ENCODE data around the gene FILIP1.

FILIP1 gene

GRCh38 chr6:75493400-75494064 is at the start of gene FILIP1:
TSS of gene FILIP1 (minus strand) at chr6:75493800. CDS start at chr6:75414972, 78,828 bp downstream.
- DNase-seq (ENCODE audit: low read depth): peak; percentile 19

DNA sequence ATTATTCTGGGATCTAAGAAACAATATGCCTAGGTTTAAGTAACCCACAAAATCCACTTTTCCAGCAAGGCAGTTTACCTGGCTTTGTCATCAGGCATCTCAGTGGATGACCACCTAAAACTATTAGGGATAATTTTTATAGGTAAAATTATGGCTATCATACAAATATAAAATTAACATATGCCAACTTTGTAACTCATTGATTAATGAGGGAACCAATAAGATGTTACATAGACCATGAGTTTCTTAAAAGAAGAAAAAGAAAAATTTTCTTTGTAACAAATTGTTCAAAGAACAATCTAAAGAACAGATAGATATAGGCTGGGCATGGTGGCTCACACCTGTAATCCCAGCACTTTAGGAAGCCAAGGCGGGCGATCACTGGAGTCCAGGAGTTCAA is 49.7 kb upstream of the FILIP1 start:
- no peak for DNase-seq (ENCODE audit: low read depth)

GRCh38 chr6:75539136-75539535 is 45.5 kb upstream of the FILIP1 start:
- no peak for DNase-seq (ENCODE audit: low read depth)

- DNase-seq (ENCODE audit: low read depth): peak; percentile 66
Measured at GRCh38 chr6:75532521-75532920, 38.9 kb upstream of the FILIP1 start.

- no peak for DNase-seq (ENCODE audit: low read depth)
Measured at GRCh38 chr6:75531174-75531573, 37.6 kb upstream of the FILIP1 start.

DNA sequence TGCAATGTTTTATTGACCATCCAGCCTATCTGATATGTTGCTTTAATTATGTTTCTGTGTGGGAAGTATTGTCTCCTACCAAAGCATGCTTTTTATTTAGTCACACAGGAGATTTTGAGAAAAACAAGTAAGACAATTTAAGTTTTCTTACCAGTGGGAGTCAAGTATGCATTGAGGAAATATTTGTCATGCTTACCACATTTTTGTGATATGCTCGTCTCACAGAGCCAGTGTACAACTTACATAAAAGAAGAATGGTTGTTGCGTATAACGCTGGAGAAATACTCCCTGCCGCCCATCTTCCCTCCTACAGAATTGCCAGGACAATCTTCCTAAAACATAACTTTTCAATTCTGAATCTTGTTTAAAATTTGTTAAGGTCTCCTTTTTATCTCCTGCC is 37.1 kb upstream of the FILIP1 start:
- DNase-seq (ENCODE audit: low read depth): peak; percentile 38

GRCh38 chr6:75528423-75528822 is 34.8 kb upstream of the FILIP1 start:
- DNase-seq (ENCODE audit: low read depth): peak; percentile 36

DNA sequence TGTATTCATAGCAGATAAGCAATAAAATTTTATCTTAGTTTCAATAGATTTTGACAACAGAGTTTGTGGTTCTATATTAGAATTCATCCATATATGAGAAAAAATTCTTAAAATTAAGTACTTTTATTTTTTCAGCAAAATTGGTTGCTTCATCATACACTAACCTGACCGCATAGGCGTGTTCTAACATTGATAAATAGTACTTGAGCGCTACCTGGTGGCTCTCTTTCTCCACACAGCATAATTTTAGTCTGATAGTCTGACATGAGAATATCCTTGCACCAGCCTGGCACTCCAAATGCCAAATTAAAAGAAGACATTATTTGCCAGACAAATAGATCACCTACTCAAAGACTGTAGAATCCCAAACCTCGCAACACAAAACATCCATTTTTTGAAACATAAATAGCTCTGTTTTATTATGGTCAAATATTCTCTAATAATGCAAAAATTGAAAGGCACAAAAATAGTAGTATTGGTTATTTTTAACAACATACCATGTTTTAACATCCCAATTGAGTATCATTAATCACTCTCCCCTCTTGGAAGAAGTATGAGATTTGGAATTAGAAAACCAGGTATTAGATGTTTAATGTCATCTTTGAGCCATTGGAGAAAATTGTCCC is 33.0 kb upstream of the FILIP1 start:
- peak; percentile 77 for DNase-seq (ENCODE audit: low read depth)

DNA sequence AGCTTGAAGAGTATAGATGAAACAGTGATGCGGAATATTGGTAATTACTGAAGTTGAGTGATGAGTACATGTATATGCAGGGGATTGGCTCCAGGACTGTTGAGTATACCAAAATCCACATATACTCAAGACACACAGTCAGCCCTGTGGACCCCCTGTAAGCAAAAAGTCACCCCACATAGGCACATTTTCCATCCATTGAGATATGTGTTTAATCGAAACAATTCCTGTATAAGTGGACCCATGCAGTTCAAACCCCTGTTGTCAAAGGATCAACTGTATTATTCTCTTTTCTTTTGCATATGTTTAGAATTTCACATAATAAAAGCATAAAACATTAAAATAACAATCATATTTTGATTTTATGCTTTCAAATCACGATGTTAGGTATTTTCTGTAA is 32.1 kb upstream of the FILIP1 start:
- DNase-seq (ENCODE audit: low read depth): no peak

DNA sequence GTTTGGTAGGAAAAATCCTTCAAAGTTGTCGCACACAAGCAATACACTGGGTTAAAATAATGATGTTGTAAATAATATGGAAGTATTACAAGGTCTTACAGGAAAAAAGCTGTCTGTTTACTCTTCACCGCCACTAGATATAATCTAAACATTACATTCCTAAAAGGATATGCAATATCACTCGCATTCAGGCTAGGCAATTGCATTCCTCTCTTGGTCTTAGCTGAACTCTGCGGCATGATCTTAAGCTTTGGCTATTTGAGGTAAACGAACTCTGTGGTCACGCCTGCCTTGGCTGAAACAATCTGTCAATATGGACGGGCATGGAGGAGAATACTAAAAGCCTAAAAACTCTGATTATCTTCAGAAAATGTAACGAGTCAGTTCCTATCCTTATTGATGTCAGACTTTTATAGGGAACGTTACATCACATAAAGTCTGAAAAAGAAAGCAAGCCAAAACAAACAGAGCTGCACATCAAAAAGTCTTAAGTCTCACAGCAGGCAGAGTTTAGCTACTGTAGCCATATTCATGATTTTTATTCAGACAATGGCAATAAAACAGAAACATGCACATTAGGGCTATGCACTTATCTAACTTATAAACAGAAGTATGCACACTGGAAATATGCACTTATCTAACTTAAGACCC is 30.8 kb upstream of the FILIP1 start:
- DNase-seq (ENCODE audit: low read depth): peak; percentile 94

DNA sequence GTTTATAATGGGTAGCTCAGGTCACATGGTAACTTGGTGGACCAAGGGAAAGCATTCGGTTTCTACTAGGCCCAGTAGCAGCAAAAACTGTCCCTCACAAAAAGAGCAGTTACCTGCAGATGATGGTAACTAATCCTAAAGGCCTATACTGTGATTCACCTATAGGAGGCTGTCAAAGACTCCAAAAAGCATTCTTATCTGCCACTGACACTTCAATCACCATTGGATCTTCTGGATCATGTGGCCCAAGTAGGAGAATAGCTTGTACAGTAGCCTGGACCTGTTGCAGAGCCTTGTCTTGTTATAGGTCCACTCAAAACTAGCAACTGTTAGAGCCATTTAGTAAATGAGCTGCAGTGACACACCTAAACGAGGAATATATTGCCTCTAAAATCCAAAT is 23.2 kb upstream of the FILIP1 start:
- DNase-seq (ENCODE audit: low read depth): no peak

DNA sequence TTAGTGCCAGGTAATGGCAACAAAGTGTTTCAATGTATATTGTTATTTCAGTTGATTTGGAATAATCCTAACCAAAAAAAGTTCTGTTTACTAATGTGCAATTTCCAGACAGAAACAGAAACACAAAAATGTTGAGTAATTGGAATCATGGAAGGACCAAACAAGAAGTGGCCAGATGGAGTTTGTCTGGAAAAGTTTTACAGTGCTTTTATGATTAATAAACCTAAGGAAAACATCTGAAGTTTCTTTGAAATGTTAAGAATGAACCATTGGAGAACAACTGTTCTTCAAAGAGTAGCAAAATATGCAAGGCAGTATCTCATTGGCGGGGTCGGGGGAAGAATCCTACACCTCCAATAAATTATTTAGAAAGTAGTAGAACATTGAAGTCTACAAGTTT is 19.0 kb upstream of the FILIP1 start:
- no peak for DNase-seq (ENCODE audit: low read depth)

DNA sequence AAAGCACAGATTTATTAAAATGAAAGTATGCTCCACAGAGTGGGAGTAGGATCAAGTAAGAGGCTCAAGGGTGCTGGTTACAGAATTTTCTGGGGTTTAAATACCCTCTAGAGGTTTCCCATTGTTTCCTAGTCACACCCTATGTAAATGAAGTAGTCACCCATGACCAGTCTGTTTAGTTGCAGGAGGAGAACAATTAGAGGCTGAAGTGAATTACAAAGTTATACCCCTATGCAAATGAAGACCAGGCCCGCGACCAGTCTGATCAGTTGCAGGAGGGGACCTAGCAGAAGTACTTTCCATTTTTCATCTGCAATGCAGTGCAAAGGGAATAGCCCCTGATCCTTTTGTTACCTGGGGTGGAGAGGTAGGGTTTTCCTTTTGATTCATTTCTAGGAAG is 11.8 kb upstream of the FILIP1 start:
- DNase-seq (ENCODE audit: low read depth): no peak

GRCh38 chr6:75504465-75505222 is 11.0 kb upstream of the FILIP1 start:
- DNase-seq (ENCODE audit: low read depth): peak; percentile 49

GRCh38 chr6:75503291-75503690 is 9.7 kb upstream of the FILIP1 start:
- DNase-seq (ENCODE audit: low read depth): peak; percentile 42

DNA sequence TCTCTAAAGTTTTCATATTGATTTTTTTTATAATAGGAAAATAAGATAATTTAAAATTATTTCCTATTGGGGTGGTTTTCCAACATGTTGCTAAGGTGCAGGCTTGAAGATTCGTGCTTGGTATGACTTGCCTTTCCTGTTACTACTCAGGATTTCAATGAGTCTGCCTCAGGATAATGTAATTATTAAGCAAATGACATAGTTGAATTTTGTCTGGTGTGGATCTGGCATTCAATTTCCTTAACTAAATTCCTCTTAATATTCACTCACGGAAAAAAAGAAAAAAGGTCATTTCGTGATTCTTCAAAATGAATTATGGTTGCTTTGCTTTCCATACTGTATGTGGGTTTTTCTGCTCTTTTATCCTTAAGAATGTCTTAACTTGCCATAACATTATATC is 9.3 kb upstream of the FILIP1 start:
- no peak for DNase-seq (ENCODE audit: low read depth)

DNA sequence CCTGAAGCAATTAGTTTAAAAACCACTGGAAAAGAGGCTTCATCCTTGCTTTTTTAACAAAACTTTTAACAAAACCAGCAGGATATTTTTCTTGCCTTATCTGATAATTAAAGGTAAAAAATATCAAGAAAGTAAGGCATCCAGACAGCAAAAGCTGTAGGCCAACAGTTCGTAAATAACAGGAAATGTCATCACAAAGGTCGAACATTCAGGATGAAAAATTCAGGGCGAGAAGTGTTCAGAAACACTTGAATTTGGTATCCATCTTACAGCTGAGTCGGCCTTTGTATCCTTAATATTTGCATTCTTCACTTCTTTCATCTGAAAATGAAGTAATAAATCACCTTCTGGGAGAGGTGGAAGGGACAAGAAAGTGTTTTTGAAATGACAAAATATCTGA is 8.2 kb upstream of the FILIP1 start:
- no peak for DNase-seq (ENCODE audit: low read depth)

DNA sequence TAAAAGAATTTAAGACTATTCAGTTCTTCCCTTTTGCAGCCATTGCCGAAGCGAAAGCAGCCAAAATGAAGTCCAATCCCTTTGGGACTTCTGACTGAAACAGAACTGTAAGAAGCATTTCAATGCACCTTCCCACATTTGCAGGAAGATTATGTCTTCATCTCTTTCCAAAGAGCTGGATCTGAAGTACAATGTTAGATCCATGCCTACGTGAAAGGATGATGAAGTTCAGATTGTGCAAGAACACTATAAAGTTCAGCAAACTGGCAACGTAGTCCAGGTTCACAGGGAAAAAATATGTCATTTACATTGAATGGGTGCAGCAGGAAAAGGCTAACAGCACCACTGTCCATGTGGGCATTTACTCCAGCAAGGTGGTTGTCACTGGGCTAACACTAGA is 6.0 kb upstream of the FILIP1 start:
- DNase-seq (ENCODE audit: low read depth): no peak

DNA sequence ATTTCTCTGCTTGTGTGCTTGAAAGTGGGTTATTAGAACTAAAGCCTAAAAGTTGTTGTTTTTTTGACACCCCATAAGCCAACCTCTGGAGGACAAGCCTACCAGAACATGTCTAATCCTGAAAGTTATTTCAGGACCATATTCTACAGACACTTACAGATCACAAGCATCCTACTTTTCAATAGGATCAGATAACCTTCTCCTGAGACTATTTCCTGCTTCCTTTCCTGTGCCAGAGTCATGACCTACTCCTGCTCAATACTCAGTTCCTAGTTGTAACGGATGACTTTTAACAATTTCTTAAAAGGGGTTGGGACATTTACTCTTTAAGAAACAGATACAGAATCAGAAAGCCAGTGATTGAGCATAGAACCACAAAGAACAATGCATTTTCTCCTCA is 5.3 kb upstream of the FILIP1 start:
- DNase-seq (ENCODE audit: low read depth): no peak

- DNase-seq (ENCODE audit: low read depth): no peak
Measured at GRCh38 chr6:75497994-75498393, 4.4 kb upstream of the FILIP1 start.

- no peak for DNase-seq (ENCODE audit: low read depth)
Measured at GRCh38 chr6:75495011-75495410, 1.4 kb upstream of the FILIP1 start.

DNA sequence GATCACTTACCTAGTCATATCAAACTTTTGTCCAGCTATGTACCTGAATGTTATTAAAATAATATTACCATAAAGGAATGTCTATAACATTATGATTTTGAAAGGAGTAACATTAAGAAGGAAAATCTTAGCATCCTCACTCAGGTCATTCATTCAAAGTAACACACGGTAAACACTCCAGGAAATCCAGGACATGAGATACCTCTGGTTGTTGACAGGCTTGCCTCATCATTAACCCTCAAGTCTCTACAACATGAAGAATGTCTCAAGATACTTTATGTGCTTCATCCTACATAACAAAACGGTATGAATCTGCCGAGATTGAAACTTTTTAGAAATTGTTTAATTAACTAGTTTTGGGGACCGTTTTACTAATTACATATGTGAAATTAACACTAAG is 690 bp upstream of the FILIP1 start:
- no peak for DNase-seq (ENCODE audit: low read depth)

All from EH (cell line).